ENCODE measurements around the gene FSTL4.

- no peak for TF ChIP-seq CTCF (IDR thresholded peaks at IDR 0.05; ENCODE audit: low read length)
- TF ChIP-seq EZH2 (IDR thresholded peaks at IDR 0.05; ENCODE audit: borderline replicate concordance, low read length): no peak
Observed at GRCh38 chr5:133425222-133425621, 187.1 kb downstream of the FSTL4 start.
